HCT116 (cell line): Measurements from ENCODE around the gene AAMP. TPM values are rescaled to one million over a fixed set of nuclear protein-coding genes. Genes with fewer than 3 reads are reported as not detected.

ENCODE experiments used
- ATAC-seq: fragments of 200-7000 bp; cut with Tn5 transposase; 2 replicates; pipeline ENCODE4 v1.9.1; 2020; ENCODE audit warnings: mild to moderate bottlenecking, moderate library complexity
- BruUV-seq: library from RNA; stranded (reverse); fragments of 400-500 nt; replicated peaks from 2 replicates; lab custom pipeline; 2021; lab: Mats Ljungman, UMichigan
- CTCF ChIA-PET: fragments of 300-600 bp; sonication (Branson Sonifier 250); formaldehyde crosslinking; loops from one replicate; lab custom pipeline; 2021; ENCODE audit warnings: antibody characterized with exemption; lab: Charles Lee
- POLR2A ChIA-PET: fragments of 300-600, 350-600 bp; sonication (Branson Sonifier 250); formaldehyde crosslinking; loops from one replicate; lab custom pipeline; 2021; ENCODE audit warnings: antibody characterized with exemption; lab: Charles Lee
- RAD21 ChIA-PET, 2 experiments: fragments of 300-600 bp; sonication (Branson Sonifier 250); formaldehyde crosslinking; loops; one replicate each; lab custom pipeline; 2023; ENCODE audit warnings: low total read pairs in 2 of 2; ENCODE audit not compliant: uncharacterized antibody in 2 of 2, unreplicated experiment in 2 of 2, low non-redundant PET in 1 of 2; lab: Charles Lee
- DNase-seq: peaks from one replicate; pipeline ENCODE4 v3.0.0-alpha.2; 2010; ENCODE audit warnings: low read depth, low spot score
- H2AFZ ChIP-seq: fragments of 200-600 bp; shearing (Covaris generic), sonication (generic); 2 replicates; pipeline ENCODE4 v1.6.1; 2017; ENCODE audit warnings: low read depth, mixed run types, mixed read lengths, antibody characterized with exemption, low read length; ENCODE audit not compliant: poor library complexity, severe bottlenecking
- H3K27ac ChIP-seq: 2 replicates; pipeline ENCODE4 v1.5.1; 2012; ENCODE audit warnings: low read depth, low read length
- H3K27me3 ChIP-seq: fragments of 200-600 bp; sonication (generic); 2 replicates; pipeline ENCODE4 v1.6.1; 2016; ENCODE audit warnings: mixed run types, low read length, mixed read lengths; ENCODE audit not compliant: insufficient read depth
- H3K36me3 ChIP-seq, 2 experiments: fragments of 200-500 bp in 1 of 2; fragments of 200-600 bp in 1 of 2; sonication (Bioruptor generic) in 1 of 2; sonication (generic) in 1 of 2; 2 replicates each; pipeline versions ENCODE4 v1.5.1 to v1.6.1; 2014 to 2016; ENCODE audit warnings: low read length in 2 of 2, inconsistent platforms in 1 of 2, mixed read lengths in 1 of 2, mixed run types in 1 of 2; ENCODE audit not compliant: insufficient read depth in 2 of 2, control insufficient read depth in 1 of 2
- H3K4me1 ChIP-seq, 2 experiments: fragments of 200-600 bp in 1 of 2; sonication (generic) in 1 of 2; 2 replicates each; pipeline versions ENCODE4 v1.5.1 to v1.6.1; 2012 to 2017; ENCODE audit warnings: low read length in 2 of 2, inconsistent platforms in 1 of 2, mild to moderate bottlenecking in 1 of 2, mixed read lengths in 1 of 2, mixed run types in 1 of 2, moderate library complexity in 1 of 2; ENCODE audit not compliant: insufficient read depth in 2 of 2, control insufficient read depth in 1 of 2
- H3K4me2 ChIP-seq: fragments of 200-600 bp; sonication (generic); 2 replicates; pipeline ENCODE4 v1.6.1; 2017; ENCODE audit warnings: mixed run types, low read length, mixed read lengths
- H3K4me3 ChIP-seq, 2 experiments: fragments of 200-600 bp in 1 of 2; sonication (generic) in 1 of 2; replicated peaks in 1 of 2; 2 replicates each; pipeline ENCODE4 v1.5.1; 2011 to 2016; ENCODE audit warnings: low read length in 2 of 2, control low read depth in 1 of 2, low read depth in 1 of 2, mild to moderate bottlenecking in 1 of 2, mixed read lengths in 1 of 2, mixed run types in 1 of 2
- H3K79me2 ChIP-seq: fragments of 200-600 bp; sonication (generic); 2 replicates; pipeline ENCODE4 v1.6.1; 2017; ENCODE audit warnings: mild to moderate bottlenecking, mixed run types, low read length, moderate library complexity, mixed read lengths; ENCODE audit not compliant: insufficient read depth
- H3K9ac ChIP-seq: fragments of 200-600 bp; sonication (generic); 2 replicates; pipeline ENCODE4 v1.6.1; 2016; ENCODE audit warnings: low read length, mixed read lengths
- H3K9me2 ChIP-seq: fragments of 200-600 bp; sonication (generic), shearing (Covaris generic); 2 replicates; pipeline ENCODE4 v1.6.1; 2017; ENCODE audit warnings: mixed run types, mild to moderate bottlenecking, moderate library complexity; ENCODE audit not compliant: insufficient read depth
- H3K9me3 ChIP-seq, 2 experiments: fragments of 200-500 bp in 1 of 2; fragments of 200-600 bp in 1 of 2; sonication (Bioruptor generic) in 1 of 2; sonication (generic) in 1 of 2; 2 replicates each; pipeline ENCODE4 v1.6.1; 2014 to 2017; ENCODE audit warnings: low read length in 2 of 2, mixed read lengths in 2 of 2, inconsistent platforms in 1 of 2, low read depth in 1 of 2, mild to moderate bottlenecking in 1 of 2, mixed run types in 1 of 2, moderate library complexity in 1 of 2; ENCODE audit not compliant: control insufficient read depth in 1 of 2, insufficient read depth in 1 of 2
- H4K20me1 ChIP-seq: fragments of 200-600 bp; sonication (generic), shearing (Covaris generic); 2 replicates; pipeline ENCODE4 v1.6.1; 2017; ENCODE audit warnings: mixed run types, mild to moderate bottlenecking, moderate library complexity; ENCODE audit not compliant: insufficient read depth
- ATF3 ChIP-seq: IDR thresholded peaks from 2 replicates; pipeline ENCODE4 v1.6.1; 2012
- CBX3 ChIP-seq: IDR thresholded peaks from 2 replicates; pipeline ENCODE4 v1.6.1; 2012; ENCODE audit warnings: low read depth
- CEBPB ChIP-seq: IDR thresholded peaks from 2 replicates; pipeline ENCODE4 v1.6.1; 2012; ENCODE audit warnings: low read depth
- CTCF ChIP-seq, 3 experiments: fragments of 200-600 bp in 1 of 3; sonication (generic) in 1 of 3; IDR thresholded peaks in 2 of 3; conservative IDR thresholded peaks in 1 of 3; 2 replicates each; pipeline ENCODE4 v1.5.1; 2012 to 2017; ENCODE audit warnings: low read depth in 2 of 3, low read length in 2 of 3, antibody characterized with exemption in 1 of 3, borderline replicate concordance in 1 of 3, control low read depth in 1 of 3, mild to moderate bottlenecking in 1 of 3, mixed read lengths in 1 of 3, mixed run types in 1 of 3, moderate library complexity in 1 of 3; ENCODE audit not compliant: insufficient read depth in 1 of 3
- EGR1 ChIP-seq: IDR thresholded peaks from 2 replicates; pipeline ENCODE4 v1.6.1; 2012; ENCODE audit warnings: low read depth
- ELF1 ChIP-seq: IDR thresholded peaks from 2 replicates; pipeline ENCODE4 v1.6.1; 2012; ENCODE audit warnings: low read depth, borderline replicate concordance
- EZH2phosphoT487 ChIP-seq: fragments of 200-600 bp; IDR thresholded peaks from 2 replicates; pipeline ENCODE4 v1.6.1; 2018; ENCODE audit warnings: antibody characterized with exemption, borderline replicate concordance
- POLR2A ChIP-seq: IDR thresholded peaks from 2 replicates; pipeline ENCODE4 v1.7.0; 2011; ENCODE audit warnings: borderline replicate concordance; ENCODE audit not compliant: insufficient read depth, insufficient read length; ENCODE audit errors: extremely low read depth
- POLR2AphosphoS5 ChIP-seq: IDR thresholded peaks from 2 replicates; pipeline ENCODE4 v1.6.1; 2011; ENCODE audit warnings: mild to moderate bottlenecking, low read depth, low read length, moderate library complexity
- ZFX ChIP-seq: fragments of 450-650 bp; IDR thresholded peaks from 2 replicates; pipeline ENCODE4 v1.6.1; 2017
- intact Hi-C: fragments of 100-400 bp; cut with micrococcal nuclease; formaldehyde crosslinking; loops from 2 replicates; pipeline ENCODE4 v1.10.0; 2022
- total RNA-seq: library from RNA; stranded (reverse); gene quantifications from one replicate; pipeline ENCODE4 v1.2.1, GENCODE V29; 2021; ENCODE audit not compliant: unreplicated experiment
- TF ChIP-seq, protein P1 (sequence below): IDR thresholded peaks from 2 replicates; pipeline ENCODE4 v1.6.1; 2011; ENCODE audit warnings: mild to moderate bottlenecking, low read length, moderate library complexity; ENCODE audit not compliant: insufficient replicate concordance; ENCODE audit errors: extremely low read depth

Gene AAMP
- total RNA-seq, 1 experiment from 2014 or later = 111 TPM

DNA sequence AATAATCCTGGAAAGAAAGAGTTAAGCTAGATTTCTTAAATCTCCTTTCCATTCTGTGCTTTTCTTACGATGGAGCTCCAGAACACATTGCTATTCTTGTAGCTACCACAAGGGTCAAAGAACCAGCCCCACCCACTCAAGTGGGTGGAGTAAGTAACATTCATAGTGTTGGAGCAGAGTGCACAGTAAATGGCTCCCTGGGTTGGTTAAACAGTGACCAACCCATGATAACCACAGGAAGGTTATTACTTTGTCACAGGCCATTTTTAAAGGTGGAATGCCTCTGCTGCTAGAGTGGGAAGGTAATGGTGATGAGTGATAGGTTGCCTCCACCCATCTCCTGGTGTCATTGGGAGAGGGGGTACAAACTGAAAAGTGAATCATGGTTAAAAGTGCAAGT is 39.1 kb downstream of the AAMP start:
- H3K79me2 ChIP-seq = peaks cover 47% of the 10 kb centered on the region
- no peaks in the 10 kb centered on the region for H3K9me2 ChIP-seq
- TF ChIP-seq EGR1 = peak; percentile 49; the same call in 1 of the 2 replicates
- no peak for TF ChIP-seq ATF3
- TF ChIP-seq ZFX = no peak
- TF ChIP-seq, protein P1, sequence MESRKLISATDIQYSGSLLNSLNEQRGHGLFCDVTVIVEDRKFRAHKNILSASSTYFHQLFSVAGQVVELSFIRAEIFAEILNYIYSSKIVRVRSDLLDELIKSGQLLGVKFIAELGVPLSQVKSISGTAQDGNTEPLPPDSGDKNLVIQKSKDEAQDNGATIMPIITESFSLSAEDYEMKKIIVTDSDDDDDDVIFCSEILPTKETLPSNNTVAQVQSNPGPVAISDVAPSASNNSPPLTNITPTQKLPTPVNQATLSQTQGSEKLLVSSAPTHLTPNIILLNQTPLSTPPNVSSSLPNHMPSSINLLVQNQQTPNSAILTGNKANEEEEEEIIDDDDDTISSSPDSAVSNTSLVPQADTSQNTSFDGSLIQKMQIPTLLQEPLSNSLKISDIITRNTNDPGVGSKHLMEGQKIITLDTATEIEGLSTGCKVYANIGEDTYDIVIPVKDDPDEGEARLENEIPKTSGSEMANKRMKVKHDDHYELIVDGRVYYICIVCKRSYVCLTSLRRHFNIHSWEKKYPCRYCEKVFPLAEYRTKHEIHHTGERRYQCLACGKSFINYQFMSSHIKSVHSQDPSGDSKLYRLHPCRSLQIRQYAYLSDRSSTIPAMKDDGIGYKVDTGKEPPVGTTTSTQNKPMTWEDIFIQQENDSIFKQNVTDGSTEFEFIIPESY = no peak
- TF ChIP-seq ELF1 = no peak
- TF ChIP-seq CEBPB = no peak
- TF ChIP-seq POLR2A = no peak
- TF ChIP-seq POLR2AphosphoS5 = no peak
- no peak for TF ChIP-seq EZH2phosphoT487
- peak in 2 of 3 experiments; percentile 50; a peak in 4 of 6 replicates for TF ChIP-seq CTCF (IDR thresholded peaks at IDR 0.05 in 2 of 3, conservative IDR thresholded peaks at IDR 0.05 in 1 of 3; ENCODE audit: borderline replicate concordance in 1 of 3, insufficient read depth in 1 of 3, low read depth in 2 of 3, low read length in 2 of 3)
- 0 out of 2 replicates have a peak, but pooled peaks have one; percentile 14 for TF ChIP-seq CBX3
- no peaks in the 10 kb centered on the region for H4K20me1 ChIP-seq
- H2AFZ ChIP-seq = no peak overlapping the region
- intact Hi-C loops = no loop called here
- no peak overlapping the region for H3K9ac ChIP-seq
- peak overlapping the region; percentile 50; the same call in 1 of the 2 replicates for H3K4me2 ChIP-seq
- DNase-seq (no peak), ATAC-seq (peak; percentile 90)
- peaks cover 50 to 51% of the 10 kb centered on the region in 2 experiments; a peak in 3 of 4 replicates for H3K36me3 ChIP-seq
- ChIA-PET RAD21 (interaction anchor here in 1 of 2 experiments (0.7 kb wide), 1 partner anchor 401 kb away, joined by 4 read pairs; no protein-coding TSS in a partner anchor), POLR2A (no interaction called here), CTCF (interaction anchor here (1.4 kb wide), 1 partner anchor 15 kb away, joined by 4 read pairs; no protein-coding TSS in a partner anchor)
- H3K27ac ChIP-seq = peak overlapping the region; percentile 22
- H3K9me3 ChIP-seq = no peaks in the 10 kb centered on the region
- no TSS peak for BruUV-seq
- H3K4me1 ChIP-seq = peaks cover 26 to 30% of the 10 kb centered on the region in 2 experiments
- no peak overlapping the region for H3K4me3 ChIP-seq
- H3K27me3 ChIP-seq = no peaks in the 10 kb centered on the region
